ENCODE data around the gene CELF4. TPM values are rescaled to one million over a fixed set of nuclear protein-coding genes. Genes with fewer than 3 reads are reported as not detected.

CELF4 gene
- total and polyA plus RNA-seq, 2 donors (not counting 1 experiment from before 2014, with no cell fraction given), result 0.17 TPM; not detected in 1

DNA sequence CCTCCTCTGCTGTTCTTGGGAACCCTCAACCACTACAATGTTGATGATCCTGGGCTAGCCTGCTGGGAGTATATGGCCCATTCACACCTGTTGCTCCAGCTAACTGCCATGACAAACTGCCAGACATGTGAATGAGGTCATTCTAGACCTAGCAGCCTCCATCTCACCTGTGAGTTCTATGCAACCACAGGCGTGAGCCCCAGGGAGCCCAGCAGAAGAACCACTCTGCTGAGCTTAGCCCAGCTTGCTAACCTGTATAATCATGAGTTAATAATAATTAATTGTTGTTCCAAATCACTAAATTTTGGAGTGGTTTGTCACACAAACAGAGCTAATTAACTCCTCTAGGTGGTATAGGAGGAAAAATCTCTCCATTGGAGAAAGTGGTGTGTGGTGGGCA, 24.7 kb upstream of the CELF4 start:
- no peaks in the 10 kb centered on the region for H3K9me3 ChIP-seq (ENCODE audit: control insufficient read depth, insufficient read depth, low read depth, low read length)
- DNase-seq (ENCODE audit: low read depth in 2 of 2), result no peak
- no peak overlapping the region for H2AFZ ChIP-seq (ENCODE audit: low read length)
- no peak overlapping the region for H3K4me2 ChIP-seq (ENCODE audit: extremely low read depth, insufficient read depth, low read length)
- H3K27ac ChIP-seq (ENCODE audit: insufficient read depth, low read length), result no peak overlapping the region
- TF ChIP-seq EZH2 (IDR thresholded peaks at IDR 0.05; ENCODE audit: low read length, missing control alignments), result no peak
- TF ChIP-seq, protein P1, sequence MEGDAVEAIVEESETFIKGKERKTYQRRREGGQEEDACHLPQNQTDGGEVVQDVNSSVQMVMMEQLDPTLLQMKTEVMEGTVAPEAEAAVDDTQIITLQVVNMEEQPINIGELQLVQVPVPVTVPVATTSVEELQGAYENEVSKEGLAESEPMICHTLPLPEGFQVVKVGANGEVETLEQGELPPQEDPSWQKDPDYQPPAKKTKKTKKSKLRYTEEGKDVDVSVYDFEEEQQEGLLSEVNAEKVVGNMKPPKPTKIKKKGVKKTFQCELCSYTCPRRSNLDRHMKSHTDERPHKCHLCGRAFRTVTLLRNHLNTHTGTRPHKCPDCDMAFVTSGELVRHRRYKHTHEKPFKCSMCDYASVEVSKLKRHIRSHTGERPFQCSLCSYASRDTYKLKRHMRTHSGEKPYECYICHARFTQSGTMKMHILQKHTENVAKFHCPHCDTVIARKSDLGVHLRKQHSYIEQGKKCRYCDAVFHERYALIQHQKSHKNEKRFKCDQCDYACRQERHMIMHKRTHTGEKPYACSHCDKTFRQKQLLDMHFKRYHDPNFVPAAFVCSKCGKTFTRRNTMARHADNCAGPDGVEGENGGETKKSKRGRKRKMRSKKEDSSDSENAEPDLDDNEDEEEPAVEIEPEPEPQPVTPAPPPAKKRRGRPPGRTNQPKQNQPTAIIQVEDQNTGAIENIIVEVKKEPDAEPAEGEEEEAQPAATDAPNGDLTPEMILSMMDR (conservative IDR thresholded peaks at IDR 0.05 in 1 of 2, IDR thresholded peaks at IDR 0.05 in 1 of 2; ENCODE audit: low read depth in 1 of 2, low read length in 2 of 2), result no peak
- no peaks in the 10 kb centered on the region for H3K27me3 ChIP-seq (ENCODE audit: control insufficient read depth, insufficient read depth, low read length)
- no peak overlapping the region for H3K9ac ChIP-seq (ENCODE audit: insufficient read depth, low read length)
- no peaks in the 10 kb centered on the region for H3K79me2 ChIP-seq (ENCODE audit: control insufficient read depth, insufficient read depth, low read length)
- H3K36me3 ChIP-seq (ENCODE audit: control insufficient read depth, insufficient read depth, low read length), result no peaks in the 10 kb centered on the region
- H3K4me1 ChIP-seq (ENCODE audit: control insufficient read depth, extremely low read depth, insufficient read depth, low read length), result no peaks in the 10 kb centered on the region
- H3K4me3 ChIP-seq (replicated peaks in 1 of 4; ENCODE audit: control extremely low read depth in 1 of 4, insufficient read depth in 1 of 4, low read depth in 3 of 4, low read length in 4 of 4), result no peak overlapping the region
- no peaks in the 10 kb centered on the region for H4K20me1 ChIP-seq (ENCODE audit: control insufficient read depth, extremely low read depth, insufficient read depth, low read length)

DNA sequence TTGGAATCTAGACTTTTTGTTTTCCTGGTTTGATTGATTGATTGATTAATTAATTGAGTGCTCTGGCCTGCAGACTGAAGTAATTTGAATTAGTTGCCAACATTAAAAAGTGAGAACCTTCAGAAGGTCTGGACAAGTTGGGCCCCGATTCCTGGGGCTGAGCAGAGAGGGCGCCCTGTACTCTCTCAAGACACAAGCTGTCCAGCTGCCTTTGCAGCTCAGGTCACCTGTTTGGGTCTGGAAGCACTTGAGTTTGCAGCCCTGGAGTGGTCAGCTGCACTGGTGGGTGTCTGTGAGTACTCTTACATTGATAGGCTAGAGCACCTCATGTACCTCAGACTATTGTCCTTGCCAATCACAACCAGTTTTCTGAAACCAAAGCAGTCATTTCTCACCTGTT, 22.7 kb upstream of the CELF4 start:
- no peak for DNase-seq (ENCODE audit: low read depth in 2 of 2)
- Histone ChIP-seq H3K9ac (ENCODE audit: insufficient read depth, low read length) (no peak overlapping the region), H4K20me1 (ENCODE audit: control insufficient read depth, extremely low read depth, insufficient read depth, low read length) (no peaks in the 10 kb centered on the region), H3K4me3 (replicated peaks in 1 of 4; ENCODE audit: control extremely low read depth in 1 of 4, insufficient read depth in 1 of 4, low read depth in 3 of 4, low read length in 4 of 4) (no peak overlapping the region), H3K4me2 (ENCODE audit: extremely low read depth, insufficient read depth, low read length) (no peak overlapping the region), H3K27ac (ENCODE audit: insufficient read depth, low read length) (no peak overlapping the region), H2AFZ (ENCODE audit: low read length) (no peak overlapping the region), H3K79me2 (ENCODE audit: control insufficient read depth, insufficient read depth, low read length) (no peaks in the 10 kb centered on the region), H3K36me3 (ENCODE audit: control insufficient read depth, insufficient read depth, low read length) (no peaks in the 10 kb centered on the region), H3K4me1 (ENCODE audit: control insufficient read depth, extremely low read depth, insufficient read depth, low read length) (no peaks in the 10 kb centered on the region), H3K27me3 (ENCODE audit: control insufficient read depth, insufficient read depth, low read length) (no peaks in the 10 kb centered on the region), H3K9me3 (ENCODE audit: control insufficient read depth, insufficient read depth, low read depth, low read length) (no peaks in the 10 kb centered on the region)
- TF ChIP-seq, protein P1 (conservative IDR thresholded peaks at IDR 0.05 in 1 of 2, IDR thresholded peaks at IDR 0.05 in 1 of 2; ENCODE audit: low read depth in 1 of 2, low read length in 2 of 2), result no peak
- TF ChIP-seq EZH2 (IDR thresholded peaks at IDR 0.05; ENCODE audit: low read length, missing control alignments), result no peak

DNA sequence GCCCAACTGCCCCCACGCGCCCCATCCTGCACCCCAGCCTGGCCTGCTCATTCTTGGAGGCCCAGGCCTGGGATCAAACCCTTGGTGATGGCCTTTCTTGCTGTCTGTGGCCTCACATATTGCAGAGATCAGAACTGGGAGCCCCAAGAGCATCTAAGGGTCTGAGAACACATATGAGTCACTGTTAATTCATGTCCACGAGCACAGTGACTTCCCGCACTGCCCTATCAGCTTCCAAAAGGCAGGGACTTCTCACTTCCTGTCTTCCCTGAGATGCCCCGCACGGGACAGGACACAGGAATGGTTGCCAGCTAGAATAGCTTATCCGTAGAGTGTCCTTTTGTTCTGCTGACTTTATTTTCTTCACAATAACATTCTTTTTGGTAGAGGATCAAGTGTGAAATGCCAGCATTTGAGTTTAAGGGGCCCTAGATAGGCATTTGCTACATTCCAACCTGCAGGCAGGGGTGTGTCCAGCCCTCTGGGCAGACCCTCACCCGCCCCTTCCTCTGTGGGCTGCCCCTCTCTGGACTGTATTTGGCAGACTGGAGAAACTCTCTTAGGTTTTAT, 21.1 kb upstream of the CELF4 start:
- no peak overlapping the region for H3K4me2 ChIP-seq (ENCODE audit: extremely low read depth, insufficient read depth, low read length)
- H3K4me3 ChIP-seq (replicated peaks in 1 of 4; ENCODE audit: control extremely low read depth in 1 of 4, insufficient read depth in 1 of 4, low read depth in 3 of 4, low read length in 4 of 4), result no peak overlapping the region
- DNase-seq (ENCODE audit: low read depth in 2 of 2), result no peak
- no peaks in the 10 kb centered on the region for H3K4me1 ChIP-seq (ENCODE audit: control insufficient read depth, extremely low read depth, insufficient read depth, low read length)
- no peaks in the 10 kb centered on the region for H3K79me2 ChIP-seq (ENCODE audit: control insufficient read depth, insufficient read depth, low read length)
- H3K27ac ChIP-seq (ENCODE audit: insufficient read depth, low read length), result no peak overlapping the region
- no peak overlapping the region for H2AFZ ChIP-seq (ENCODE audit: low read length)
- no peaks in the 10 kb centered on the region for H3K36me3 ChIP-seq (ENCODE audit: control insufficient read depth, insufficient read depth, low read length)
- H4K20me1 ChIP-seq (ENCODE audit: control insufficient read depth, extremely low read depth, insufficient read depth, low read length), result no peaks in the 10 kb centered on the region
- no peaks in the 10 kb centered on the region for H3K27me3 ChIP-seq (ENCODE audit: control insufficient read depth, insufficient read depth, low read length)
- no peak overlapping the region for H3K9ac ChIP-seq (ENCODE audit: insufficient read depth, low read length)
- TF ChIP-seq, protein P1 (conservative IDR thresholded peaks at IDR 0.05 in 1 of 2, IDR thresholded peaks at IDR 0.05 in 1 of 2; ENCODE audit: low read depth in 1 of 2, low read length in 2 of 2), result no peak
- no peak for TF ChIP-seq EZH2 (IDR thresholded peaks at IDR 0.05; ENCODE audit: low read length, missing control alignments)
- no peaks in the 10 kb centered on the region for H3K9me3 ChIP-seq (ENCODE audit: control insufficient read depth, insufficient read depth, low read depth, low read length)
